OCI-LY1 (cell line): ENCODE measurements around the gene UPB1.

Experiments
- H2AFZ ChIP-seq: fragments of 200-600 bp; sonication (generic), shearing (Covaris generic); 2 replicates; pipeline ENCODE4 v1.6.0; 2014; ENCODE audit warnings: antibody characterized with exemption, mild to moderate bottlenecking, low read length
- H3F3A ChIP-seq: fragments of 200-600 bp; sonication (generic), shearing (Covaris generic); 2 replicates; pipeline ENCODE4 v1.6.0; 2014; ENCODE audit warnings: mild to moderate bottlenecking, antibody characterized with exemption, low read length, moderate library complexity; ENCODE audit not compliant: insufficient read depth
- H3K27ac ChIP-seq: fragments of 200-600 bp; sonication (generic); 2 replicates; pipeline ENCODE4 v1.5.1; 2014; ENCODE audit warnings: low read length, mixed run types, mild to moderate bottlenecking, low read depth; ENCODE audit not compliant: poor library complexity, severe bottlenecking
- H3K27me3 ChIP-seq: fragments of 200-600 bp; sonication (generic); 2 replicates; pipeline ENCODE4 v1.6.0; 2014; ENCODE audit warnings: antibody characterized with exemption, mild to moderate bottlenecking, low read length, moderate library complexity; ENCODE audit not compliant: insufficient read depth
- H3K36me3 ChIP-seq: fragments of 200-600 bp; sonication (generic); 2 replicates; pipeline ENCODE4 v1.6.1; 2014; ENCODE audit warnings: mild to moderate bottlenecking, antibody characterized with exemption, low read length, moderate library complexity, mixed read lengths; ENCODE audit not compliant: insufficient read depth
- H3K4me1 ChIP-seq: fragments of 200-600 bp; sonication (generic); 2 replicates; pipeline ENCODE4 v1.5.1; 2014; ENCODE audit warnings: mild to moderate bottlenecking, low read length, moderate library complexity; ENCODE audit not compliant: insufficient read depth, severe bottlenecking
- H3K4me2 ChIP-seq: fragments of 200-600 bp; sonication (generic), shearing (Covaris generic); 2 replicates; pipeline ENCODE4 v1.6.1; 2014; ENCODE audit warnings: low read length
- H3K4me3 ChIP-seq: fragments of 200-600 bp; sonication (generic); 2 replicates; pipeline ENCODE4 v1.5.1; 2014; ENCODE audit warnings: low read length, low read depth, mild to moderate bottlenecking, mixed read lengths; ENCODE audit not compliant: poor library complexity, severe bottlenecking
- H3K79me2 ChIP-seq: fragments of 200-600 bp; shearing (Covaris generic); 2 replicates; pipeline ENCODE4 v1.6.1; 2016; ENCODE audit warnings: mixed run types, low read length, mixed read lengths; ENCODE audit not compliant: insufficient read depth
- H3K9ac ChIP-seq: fragments of 200-600 bp; sonication (generic), shearing (Covaris generic); 2 replicates; pipeline ENCODE4 v1.6.1; 2014; ENCODE audit warnings: mild to moderate bottlenecking, low read length, mixed read lengths
- H3K9me2 ChIP-seq: fragments of 200-600 bp; sonication (generic), shearing (Covaris generic); 2 replicates; pipeline ENCODE4 v1.6.1; 2014; ENCODE audit warnings: low read depth, mild to moderate bottlenecking, low read length, mixed read lengths
- H3K9me3 ChIP-seq: fragments of 200-600 bp; shearing (Covaris generic); 2 replicates; pipeline ENCODE4 v1.6.1; 2014; ENCODE audit warnings: low read length, mixed read lengths
- H4K20me1 ChIP-seq: fragments of 200-600 bp; sonication (generic), shearing (Covaris generic); 2 replicates; pipeline ENCODE4 v1.6.0; 2016; ENCODE audit warnings: mild to moderate bottlenecking, low read length; ENCODE audit not compliant: insufficient read depth
- CTCF ChIP-seq: fragments of 200-600 bp; sonication (generic), shearing (Covaris generic); IDR thresholded peaks from 2 replicates; pipeline ENCODE4 v1.5.1; 2017; ENCODE audit warnings: mild to moderate bottlenecking, antibody characterized with exemption, low read length, moderate library complexity, mixed read lengths
- EZH2 ChIP-seq: fragments of 200-600 bp; sonication (generic), shearing (Covaris generic); IDR thresholded peaks from 2 replicates; pipeline ENCODE4 v1.8.0; 2017; ENCODE audit warnings: borderline replicate concordance, mixed run types, mild to moderate bottlenecking, antibody characterized with exemption, low read length, moderate library complexity, mixed read lengths

Gene UPB1

DNA sequence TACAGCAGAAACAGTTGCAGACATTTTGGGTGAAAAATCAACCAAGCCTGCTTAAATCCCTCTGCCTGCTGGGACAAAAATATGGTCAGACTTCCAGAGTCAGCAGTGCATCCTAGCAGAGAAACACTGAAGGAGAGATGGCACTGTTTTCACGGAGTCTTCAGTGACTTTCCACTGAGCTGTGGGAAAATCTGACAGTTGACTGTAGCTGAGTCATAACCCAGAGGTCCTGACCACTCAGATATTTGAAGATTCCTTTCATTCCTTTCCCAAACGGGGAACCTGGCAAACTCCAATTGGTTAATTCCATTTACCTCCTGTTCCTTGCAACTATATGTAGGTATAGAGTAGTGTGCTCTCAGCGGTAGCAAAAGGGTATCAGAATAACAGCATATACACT lies 20.9 kb upstream of the UPB1 start:
- H2AFZ ChIP-seq = no peak overlapping the region

DNA sequence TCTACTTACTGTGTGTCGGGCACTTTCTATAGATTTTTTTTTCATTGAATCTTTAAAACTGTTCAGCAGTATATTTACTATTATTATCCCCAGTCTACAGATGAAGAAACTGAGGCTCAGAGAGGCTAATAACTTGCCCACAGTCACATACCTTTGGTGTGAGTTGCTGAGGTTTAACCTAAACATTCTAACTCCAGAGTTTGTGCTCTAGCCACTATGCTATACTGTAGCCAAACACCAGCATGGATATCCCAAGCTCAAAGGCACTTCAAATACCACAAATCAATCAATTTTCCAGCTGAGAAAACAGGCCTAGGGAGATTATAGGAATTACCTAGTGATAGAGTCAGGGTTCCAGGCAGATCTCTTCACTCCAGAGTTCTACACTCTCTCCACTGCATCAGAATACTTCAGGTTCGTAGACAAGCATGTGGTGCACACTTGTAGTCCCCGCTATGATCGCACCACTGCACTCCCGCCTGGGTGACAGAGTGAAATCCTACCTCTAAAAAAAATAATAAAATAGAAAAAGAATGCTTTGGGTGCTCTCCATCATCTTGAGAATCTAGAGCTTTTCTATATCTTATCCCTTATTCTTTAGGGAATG lies 20.4 kb upstream of the UPB1 start:
- H3K9ac ChIP-seq = no peak overlapping the region
- no peaks in the 10 kb centered on the region for H3K36me3 ChIP-seq
- H2AFZ ChIP-seq = no peak overlapping the region
- H3K9me2 ChIP-seq = no peaks in the 10 kb centered on the region
- no peak overlapping the region for H3K4me2 ChIP-seq
- no peaks in the 10 kb centered on the region for H3K27me3 ChIP-seq
- H3K27ac ChIP-seq = no peak overlapping the region
- no peak for TF ChIP-seq EZH2
- TF ChIP-seq CTCF = no peak
- H4K20me1 ChIP-seq = no peaks in the 10 kb centered on the region
- H3K4me3 ChIP-seq = no peak overlapping the region
- H3K9me3 ChIP-seq = no peaks in the 10 kb centered on the region
- H3K4me1 ChIP-seq = peaks cover 9% of the 10 kb centered on the region
- no peaks in the 10 kb centered on the region for H3F3A ChIP-seq
- no peaks in the 10 kb centered on the region for H3K79me2 ChIP-seq

More for the DNA sequence above, 20.9 kb upstream of the UPB1 start:
- H3K9ac ChIP-seq = no peak overlapping the region
- no peak overlapping the region for H3K4me3 ChIP-seq
- no peaks in the 10 kb centered on the region for H3K79me2 ChIP-seq
- no peaks in the 10 kb centered on the region for H3F3A ChIP-seq
- H3K27me3 ChIP-seq = no peaks in the 10 kb centered on the region
- TF ChIP-seq EZH2 (no peak), CTCF (no peak)
- H3K4me1 ChIP-seq = peaks cover 9% of the 10 kb centered on the region
- H3K27ac ChIP-seq = no peak overlapping the region
- H3K36me3 ChIP-seq = no peaks in the 10 kb centered on the region
- H4K20me1 ChIP-seq = no peaks in the 10 kb centered on the region
- H3K9me2 ChIP-seq = no peaks in the 10 kb centered on the region
- H3K4me2 ChIP-seq = no peak overlapping the region
- H3K9me3 ChIP-seq = no peaks in the 10 kb centered on the region

DNA sequence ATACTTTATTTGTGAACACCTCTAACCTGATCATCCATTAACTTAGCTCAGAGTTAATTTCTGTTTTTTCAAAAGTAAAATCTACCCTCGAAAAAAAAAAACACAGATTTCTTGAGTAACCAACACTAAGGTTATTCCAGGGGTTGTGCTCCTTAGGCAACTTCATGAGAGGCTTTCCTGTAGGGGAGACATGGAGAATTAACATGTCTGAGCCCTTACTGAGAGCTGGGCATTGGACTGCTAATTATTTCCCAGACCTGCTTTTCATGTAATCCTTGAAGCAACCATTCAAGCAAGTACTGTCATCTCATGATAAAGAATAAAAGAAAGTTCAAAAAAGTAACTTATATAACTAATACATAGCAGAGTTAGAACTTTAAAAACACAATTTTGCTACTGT lies 13.5 kb upstream of the UPB1 start:
- Histone ChIP-seq H3K27ac (no peak overlapping the region), H2AFZ (no peak overlapping the region), H3K36me3 (no peaks in the 10 kb centered on the region)

More for the DNA sequence above, 13.5 kb upstream of the UPB1 start:
- H3K9ac ChIP-seq = no peak overlapping the region
- no peak overlapping the region for H3K4me2 ChIP-seq
- no peak overlapping the region for H3K4me3 ChIP-seq
- H3K4me1 ChIP-seq = no peaks in the 10 kb centered on the region
- H3K79me2 ChIP-seq = no peaks in the 10 kb centered on the region
- H3K9me2 ChIP-seq = no peaks in the 10 kb centered on the region
- H3K9me3 ChIP-seq = no peaks in the 10 kb centered on the region
- no peak for TF ChIP-seq CTCF
- no peak for TF ChIP-seq EZH2
- no peaks in the 10 kb centered on the region for H3F3A ChIP-seq
- no peaks in the 10 kb centered on the region for H4K20me1 ChIP-seq
- no peaks in the 10 kb centered on the region for H3K27me3 ChIP-seq
